Suppressor macrophage treated with lipopolysaccharide for 4 hours (primary cell): Measurements from ENCODE around the gene SLC48A1.
A peak's percentile ranks its signal among the peaks of the same experiment; 100 is the strongest.

Experiments used
- DNase-seq: peaks from one replicate; pipeline ENCODE4 v3.0.0-alpha.2; 2020

The SLC48A1 gene

DNA sequence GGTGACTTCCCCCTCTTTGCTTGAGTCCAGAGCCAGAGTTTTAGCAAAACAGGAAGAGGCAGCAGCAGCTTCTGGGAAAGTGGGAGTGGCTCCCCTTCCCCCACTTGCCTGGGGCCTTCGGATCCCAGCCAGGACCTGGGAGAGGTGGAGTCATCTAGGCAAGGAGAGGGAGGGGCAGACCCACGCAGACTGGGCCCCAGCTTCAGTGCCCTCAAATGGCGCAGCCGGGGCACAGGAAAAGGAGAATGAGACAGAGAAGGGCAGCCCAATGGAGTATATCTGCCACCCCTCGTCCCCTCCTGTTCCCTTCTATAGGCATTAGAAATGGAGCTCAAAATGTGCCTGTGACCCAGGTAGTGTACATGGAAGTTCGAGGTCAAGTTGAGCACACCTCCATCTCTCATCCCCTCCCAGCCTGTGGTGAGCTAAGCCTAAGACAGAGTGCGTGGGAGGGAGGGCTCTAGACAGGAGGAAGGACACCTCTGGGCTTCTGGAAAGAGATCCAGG lies 56.0 kb downstream of the SLC48A1 start:
- DNase-seq: peak; percentile 44

DNA sequence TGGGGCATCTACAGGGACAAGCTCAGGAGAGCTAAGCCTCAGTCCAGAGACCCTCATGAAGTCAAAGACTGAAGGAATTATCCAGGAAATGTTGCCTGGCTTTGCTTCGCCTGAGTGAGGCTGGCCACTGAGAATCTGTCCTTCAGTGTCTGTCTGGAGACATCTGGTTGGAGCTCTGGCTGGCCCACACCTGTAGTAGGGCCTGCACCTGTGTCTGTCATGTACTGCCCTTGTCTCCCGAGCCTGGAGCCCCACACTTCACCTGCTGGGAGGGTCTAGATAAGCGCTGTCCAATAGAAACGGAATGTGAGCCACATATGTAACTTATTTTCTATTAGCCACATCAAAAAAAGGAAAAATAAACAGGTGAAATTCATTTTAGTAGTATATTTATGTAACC lies 56.5 kb downstream of the SLC48A1 start:
- DNase-seq: no peak
